K562 (cell line): ENCODE results near the gene WHAMM. TPM values are rescaled to one million over a fixed set of nuclear protein-coding genes. Genes with fewer than 3 reads are reported as not detected.
A peak's percentile ranks its signal among the peaks of the same experiment; 100 is the strongest.
"Not testable (repeated sequence)": the region's sequence is repeated elsewhere in the genome, so short reads cannot be mapped to it uniquely, and the experiment has no call there.

ENCODE experiments used
- ATAC-seq: fragments of 200-7000 bp; cut with Tn5 transposase; 3 replicates; pipeline ENCODE4 v1.9.1; 2020; ENCODE audit warnings: moderate library complexity
- BruUV-seq: library from RNA; stranded (reverse); fragments of 400-500 nt; replicated peaks from 2 replicates; lab custom pipeline; 2021; lab: Mats Ljungman, UMichigan
- CTCF ChIA-PET: fragments of 300-600 bp; formaldehyde crosslinking; extraction: SDS; loops from one replicate; lab custom pipeline; 2021; ENCODE audit warnings: low intra/inter-chr PET ratio; lab: Yijun Ruan, JAX
- POLR2A ChIA-PET: fragments of 300-600, 350-650 bp; sonication (Branson Sonifier 250); formaldehyde crosslinking; extraction: SDS; loops from one replicate; lab custom pipeline; 2021; ENCODE audit warnings: antibody characterized with exemption, inconsistent platforms; lab: Yijun Ruan, JAX
- DNase-seq, 4 experiments: peaks; one replicate each; pipeline versions ENCODE4 v3.0.0 to v3.0.0-alpha.2; 2011 to 2018; ENCODE audit warnings: low spot score in 3 of 4, mixed read lengths in 3 of 4; ENCODE audit errors: extremely low read depth in 1 of 4
- FAIRE-seq: peaks from 2 replicates; lab custom pipeline; 2011; peaks lifted over from hg19 to GRCh38; lab: Jason Lieb, UNC
- H2AFZ ChIP-seq: 2 replicates; pipeline ENCODE4 v1.6.0; 2011; ENCODE audit warnings: low read depth, low read length, control low read depth, inconsistent platforms
- H3K27ac ChIP-seq: fragments of 200-600 bp; 3 replicates; pipeline ENCODE4 v1.8.0; 2011; ENCODE audit warnings: low read depth, mild to moderate bottlenecking, control low read depth, inconsistent platforms, low read length, moderate library complexity, mixed read lengths; ENCODE audit errors: extremely low read depth
- H3K27me3 ChIP-seq, 2 experiments: fragments of 300-600 bp in 1 of 2; 2 replicates in 1 of 2; 3 replicates in 1 of 2; pipeline versions ENCODE4 v1.6.0 to v1.8.0; 2011; ENCODE audit warnings: inconsistent platforms in 2 of 2, low read length in 2 of 2, mild to moderate bottlenecking in 1 of 2, mixed read lengths in 1 of 2, moderate library complexity in 1 of 2; ENCODE audit not compliant: control insufficient read depth in 2 of 2, insufficient read depth in 2 of 2
- H3K36me3 ChIP-seq: fragments of 300-600 bp; 3 replicates; pipeline ENCODE4 v1.8.0; 2011; ENCODE audit warnings: mild to moderate bottlenecking, low read length, inconsistent platforms; ENCODE audit not compliant: control insufficient read depth, insufficient read depth
- H3K4me1 ChIP-seq, 2 experiments: fragments of 200-600 bp in 1 of 2; replicated peaks in 1 of 2; 2 replicates in 1 of 2; 3 replicates in 1 of 2; pipeline versions ENCODE4 v1.5.1 to v1.8.0; 2011; ENCODE audit warnings: inconsistent platforms in 2 of 2, low read length in 2 of 2, mild to moderate bottlenecking in 1 of 2, mixed read lengths in 1 of 2, moderate library complexity in 1 of 2; ENCODE audit not compliant: control insufficient read depth in 2 of 2, insufficient read depth in 2 of 2
- H3K4me2 ChIP-seq: 2 replicates; pipeline ENCODE4 v1.6.1; 2011; ENCODE audit warnings: low read length, control low read depth, inconsistent platforms, mixed read lengths; ENCODE audit not compliant: insufficient read depth
- H3K4me3 ChIP-seq: fragments of 200-600 bp; sonication (generic), shearing (Covaris generic); 2 replicates; pipeline ENCODE4 v1.5.1; 2016; ENCODE audit warnings: control low read depth, inconsistent platforms
- H3K79me2 ChIP-seq: fragments of 200-600 bp; 3 replicates; pipeline ENCODE4 v1.8.0; 2011; ENCODE audit warnings: low read length, inconsistent platforms; ENCODE audit not compliant: control insufficient read depth, insufficient read depth
- H3K9ac ChIP-seq, 2 experiments: 2 replicates each; pipeline versions ENCODE4 v1.6.0 to v1.6.1; 2011; ENCODE audit warnings: low read depth in 2 of 2, low read length in 2 of 2, control low read depth in 1 of 2, inconsistent platforms in 1 of 2, mild to moderate bottlenecking in 1 of 2, mixed read lengths in 1 of 2; ENCODE audit not compliant: insufficient read depth in 1 of 2
- H3K9me1 ChIP-seq: one replicate; pipeline ENCODE4 v1.6.0; 2011; ENCODE audit warnings: inconsistent platforms, mild to moderate bottlenecking, low read length, moderate library complexity; ENCODE audit not compliant: control insufficient read depth, insufficient read depth
- H3K9me3 ChIP-seq: replicated peaks from 2 replicates; pipeline ENCODE4 v1.5.1; 2011; ENCODE audit warnings: low read depth, low read length, inconsistent platforms; ENCODE audit not compliant: control insufficient read depth, insufficient read depth
- H4K20me1 ChIP-seq: replicated peaks from 2 replicates; pipeline ENCODE4 v1.6.1; 2011; ENCODE audit warnings: low read length, inconsistent platforms, mixed read lengths; ENCODE audit not compliant: control insufficient read depth, insufficient read depth
- MAFG ChIP-seq: fragments of 450-650 bp; conservative IDR thresholded peaks from 2 replicates; pipeline ENCODE4 v1.6.1; 2016; ENCODE audit warnings: missing genetic modification characterization, missing compliant biosample characterization
- MEF2D ChIP-seq: conservative IDR thresholded peaks from 2 replicates; pipeline ENCODE4 v1.6.1; 2016; ENCODE audit warnings: low read depth, missing genetic modification characterization, missing compliant biosample characterization
- PHF8 ChIP-seq: fragments of 200-600 bp; sonication (generic); IDR thresholded peaks from 2 replicates; pipeline ENCODE4 v1.6.1; 2012; ENCODE audit warnings: mixed run types, mild to moderate bottlenecking, inconsistent platforms, low read length, moderate library complexity, borderline replicate concordance
- PTTG1 ChIP-seq: fragments of 450-650 bp; IDR thresholded peaks from 2 replicates; pipeline ENCODE4 v1.6.1; 2016; ENCODE audit warnings: low read depth, mild to moderate bottlenecking, missing genetic modification characterization, missing compliant biosample characterization
- RBM25 ChIP-seq: fragments of 200-400 bp; formaldehyde crosslinking; IDR thresholded peaks from 2 replicates; pipeline ENCODE4 v1.6.1; 2018; ENCODE audit warnings: low read length, low read depth, moderate library complexity; ENCODE audit not compliant: severe bottlenecking
- RFX1 ChIP-seq: fragments of 450-650 bp; IDR thresholded peaks from 2 replicates; pipeline ENCODE4 v1.6.1; 2016; ENCODE audit warnings: mild to moderate bottlenecking, moderate library complexity
- SIX5 ChIP-seq, 2 experiments: IDR thresholded peaks; 2 replicates each; pipeline ENCODE4 v1.6.1; 2011; ENCODE audit warnings: low read length in 2 of 2, borderline replicate concordance in 1 of 2, low read depth in 1 of 2, mild to moderate bottlenecking in 1 of 2, moderate library complexity in 1 of 2; ENCODE audit not compliant: insufficient read depth in 1 of 2
- ZBTB8A ChIP-seq: fragments of 450-650 bp; IDR thresholded peaks from 2 replicates; pipeline ENCODE4 v1.6.1; 2018; ENCODE audit warnings: mild to moderate bottlenecking, moderate library complexity; ENCODE audit not compliant: partially characterized antibody
- ZNF146 ChIP-seq: IDR thresholded peaks from one replicate; pipeline ENCODE4 v1.6.1; 2018; ENCODE audit warnings: missing compliant biosample characterization; ENCODE audit not compliant: unreplicated experiment
- ZNF589 ChIP-seq: fragments of 200-800 bp; sonication (Bioruptor generic); IDR thresholded peaks from 2 replicates; pipeline ENCODE4 v1.6.1; 2016; ENCODE audit warnings: low read depth, missing genetic modification characterization, missing compliant biosample characterization
- WGBS: fragments of 100-300 bp; shearing (Covaris generic); methylation state at CpG from one replicate; pipeline ENCODE4 v1.1.6; 2016; ENCODE audit warnings: low coverage, mixed read lengths; ENCODE audit not compliant: insufficient coverage; ENCODE audit errors: missing lambda C conversion rate; 5-methylcytosine and 5-hydroxymethylcytosine counted together
- in situ Hi-C: fragments of 300-500 bp; cut with MboI; formaldehyde crosslinking; loops from 4 replicates; pipeline ENCODE4 v1.15.0; 2018; ENCODE audit warnings: inconsistent platforms, mixed read lengths
- intact Hi-C: fragments of 100-400 bp; cut with micrococcal nuclease; formaldehyde crosslinking; loops from 2 replicates; pipeline ENCODE4 v1.14.2; 2022
- polyA plus RNA-seq, 8 experiments: library from polyadenylated mRNA; depleted of rRNA in 4 of 8; stranded (reverse) in 5 of 8; unstranded in 3 of 8; fragments of >200 nt; fragmentation: Nextera tagmentation in 2 of 8; fragmentation: Illumina TruSeq in 1 of 8; extraction: Ambion mirVana in 2 of 8; extraction: Trizol in 1 of 8; gene quantifications; 2 replicates each; pipeline versions ENCODE4 v1.2.1 to v1.2.3, GENCODE V29; 2011 to 2014; ENCODE audit warnings: inconsistent platforms in 1 of 8, missing spikeins in 1 of 8
- total RNA-seq, 7 experiments: library from RNA; depleted of rRNA in 6 of 7; stranded (reverse); fragments of >200 nt in 6 of 7; fragmentation: Illumina TruSeq in 2 of 7; extraction: Trizol in 2 of 7; gene quantifications; 2 replicates each; pipeline versions ENCODE4 v1.2.1 to v1.2.3, GENCODE V29; 2011 to 2021; ENCODE audit warnings: low replicate concordance in 1 of 7

Gene WHAMM
- total and polyA plus RNA-seq, 9 of the 15 experiments (the other 6 are each of a cell fraction or from before 2014, with no cell fraction given) = 2.0 to 4.8 (median 3.6) TPM

DNA sequence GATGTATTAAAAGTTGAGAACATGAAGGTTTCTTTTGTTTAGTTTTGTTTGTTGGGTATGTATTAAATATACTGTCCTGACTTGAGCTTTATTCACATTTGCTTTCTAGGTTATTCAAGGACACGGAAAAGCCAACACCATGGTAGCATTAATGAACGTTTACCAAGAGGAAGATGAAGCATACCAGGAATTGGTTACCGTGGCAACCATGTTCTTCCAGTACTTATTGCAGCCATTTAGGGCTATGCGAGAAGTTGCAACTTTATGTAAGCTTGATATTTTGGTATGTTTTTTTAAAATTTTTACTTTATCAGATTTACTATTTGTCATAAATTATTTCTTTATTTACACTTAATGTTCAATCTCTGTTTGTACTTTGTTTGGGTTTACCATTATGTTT, 3.6 kb downstream of the WHAMM start:
- intact Hi-C loops = loop anchor here (5.0 kb wide), 1 partner anchor 34 kb away; no protein-coding TSS in a partner anchor
- Histone ChIP-seq H2AFZ (no peak overlapping the region), H3K4me2 (no peak overlapping the region), H3K9me1 (no peaks in the 10 kb centered on the region), H3K36me3 (peaks cover 49% of the 10 kb centered on the region), H3K4me3 (no peak overlapping the region), H3K9ac (no peak overlapping the region), H3K9me3 (no peaks in the 10 kb centered on the region), H3K4me1 (peaks cover 10 to 21% of the 10 kb centered on the region in 2 experiments; a peak in 4 of 5 replicates), H3K27ac (no peak overlapping the region), H3K27me3 (no peaks in the 10 kb centered on the region), H3K79me2 (peaks cover 39% of the 10 kb centered on the region), H4K20me1 (0 out of 2 replicates have a peak, but pooled peaks cover 2% of the 10 kb centered on the region)
- no peak for DNase-seq
- CTCF ChIA-PET = no interaction called here
- FAIRE-seq = no peak
- no peak for ATAC-seq
- peak; percentile 90 for TF ChIP-seq RFX1
- no peak for TF ChIP-seq ZNF589 (CRISPR knock-in tag)
- 81% methylated on average over 4 of the region's 4 CpGs for WGBS
- POLR2A ChIA-PET = interaction anchor here (1.1 to 1.4 kb wide), 2 partner anchors 10 to 16 kb away, joined by 3 read pairs; no protein-coding TSS in a partner anchor
- BruUV-seq = no TSS peak
- in situ Hi-C loops = no loop called here

DNA sequence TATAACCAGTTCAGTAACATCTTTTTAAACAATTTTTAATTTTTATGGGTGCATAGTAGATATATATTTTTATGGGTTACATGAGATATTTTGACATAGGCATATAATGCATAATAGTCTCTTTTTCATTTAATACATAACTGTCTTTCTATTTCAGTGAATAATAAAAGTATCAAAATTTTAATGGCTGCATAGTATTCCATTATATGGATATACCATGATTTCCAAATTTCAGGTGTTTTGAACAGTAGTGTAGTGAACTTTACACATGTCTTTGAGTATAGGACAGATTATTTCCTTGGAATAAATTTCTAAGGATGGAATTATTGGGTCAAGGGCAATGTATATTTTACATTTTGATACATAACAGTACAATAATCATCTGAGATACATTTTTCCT, 10.7 kb downstream of the WHAMM start:
- no peaks in the 10 kb centered on the region for H3K9me1 ChIP-seq
- H3K4me2 ChIP-seq = no peak overlapping the region
- H3K9me3 ChIP-seq = 0 out of 2 replicates have a peak, but pooled peaks cover 2% of the 10 kb centered on the region
- H3K4me3 ChIP-seq = no peak overlapping the region
- in situ Hi-C loops = no loop called here
- no peaks in the 10 kb centered on the region for H3K4me1 ChIP-seq
- H2AFZ ChIP-seq = no peak overlapping the region
- no peak overlapping the region for H3K9ac ChIP-seq
- peaks cover 79% of the 10 kb centered on the region for H3K36me3 ChIP-seq
- H3K27me3 ChIP-seq = no peaks in the 10 kb centered on the region
- H4K20me1 ChIP-seq = no peaks in the 10 kb centered on the region
- DNase-seq (no peak), FAIRE-seq (no peak), ATAC-seq (no peak)
- TF ChIP-seq ZNF146 (CRISPR knock-in tag) = peak; percentile 67
- TF ChIP-seq PHF8 = no peak
- TF ChIP-seq MAFG (tag) = 0 out of 2 replicates have a peak, but pooled peaks have one; percentile 9
- no peak for TF ChIP-seq SIX5 (IDR thresholded peaks at IDR 0.05; ENCODE audit: borderline replicate concordance in 1 of 2, insufficient read depth in 1 of 2, low read depth in 1 of 2, low read length in 2 of 2)
- no peak for TF ChIP-seq PTTG1
- no peak for TF ChIP-seq ZBTB8A
- TF ChIP-seq MEF2D (tag) = no peak
- peak; percentile 54 for TF ChIP-seq RBM25
- no TSS peak for BruUV-seq
- no peaks in the 10 kb centered on the region; the same call in 2 of the 3 replicates for H3K79me2 ChIP-seq
- ChIA-PET CTCF (no interaction called here), POLR2A (no interaction called here)
- no peak overlapping the region for H3K27ac ChIP-seq
- intact Hi-C loops = no loop called here

DNA sequence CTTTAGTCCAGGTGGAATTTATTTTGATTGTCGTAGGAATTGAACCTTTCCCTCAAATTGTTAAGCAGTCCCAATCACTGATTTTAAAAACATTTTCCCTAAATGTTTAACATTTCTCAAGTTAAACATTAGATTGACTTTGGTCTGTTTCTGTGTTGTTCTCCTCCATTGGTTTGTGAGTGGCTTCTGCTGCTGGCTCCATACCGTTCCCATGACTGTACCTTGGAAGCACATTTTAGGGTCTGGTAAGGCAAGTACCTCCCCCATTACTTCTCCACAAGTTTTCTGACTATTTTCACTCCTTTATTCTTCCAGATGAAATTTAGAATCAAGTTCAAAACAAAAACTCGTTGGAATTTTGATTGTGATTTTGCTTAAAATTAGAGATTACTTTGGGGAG, 12.0 kb downstream of the WHAMM start:
- H3K4me1 ChIP-seq, DNase-seq, H3K9ac ChIP-seq, H3K27ac ChIP-seq, H3K9me1 ChIP-seq, intact Hi-C loops, ATAC-seq, BruUV-seq, in situ Hi-C loops, H2AFZ ChIP-seq, H3K27me3 ChIP-seq, POLR2A ChIA-PET, H3K9me3 ChIP-seq, H4K20me1 ChIP-seq, H3K79me2 ChIP-seq, H3K4me3 ChIP-seq, FAIRE-seq, CTCF ChIA-PET, H3K4me2 ChIP-seq: not testable (repeated sequence)
- peaks cover 78% of the 10 kb centered on the region for H3K36me3 ChIP-seq
- WGBS = 70% methylated on average over 3 of the region's 3 CpGs
